Uterus (tissue), 4 donors: ENCODE results near the gene ECM2. TPM values are rescaled to one million over a fixed set of nuclear protein-coding genes. Genes with fewer than 3 reads are reported as not detected.

Experiments
- DNase-seq, 2 donors: peaks; one replicate each; pipeline ENCODE4 v3.0.0-alpha.2; 2019 to 2020
- H3K27ac ChIP-seq, 2 donors: fragments of 200-600 bp; sonication (generic); 1 replicate in 1 of 2; 2 replicates in 1 of 2; pipeline ENCODE4 v1.5.1; 2016 to 2018
- H3K27me3 ChIP-seq, 2 donors: fragments of 200-600 bp; sonication (generic); one replicate each; pipeline ENCODE4 v1.5.1; 2018 to 2019; ENCODE audit warnings: control low read depth in 1 of 2
- H3K36me3 ChIP-seq, 2 donors: fragments of 200-600 bp; sonication (generic); one replicate each; pipeline ENCODE4 v1.5.1; 2019; ENCODE audit warnings: control low read depth in 1 of 2
- H3K4me1 ChIP-seq, 2 donors: fragments of 200-600 bp; sonication (generic); one replicate each; pipeline ENCODE4 v1.5.1; 2018 to 2019; ENCODE audit warnings: control low read depth in 1 of 2
- H3K4me3 ChIP-seq, 2 donors: fragments of 200-600 bp; sonication (generic); 1 replicate in 1 of 2; 2 replicates in 1 of 2; pipeline ENCODE4 v1.5.1; 2018 to 2019; ENCODE audit warnings: mild to moderate bottlenecking in 1 of 2
- H3K9me3 ChIP-seq, 2 donors: fragments of 200-600 bp; sonication (generic); one replicate each; pipeline ENCODE4 v1.5.1; 2019; ENCODE audit warnings: control low read depth in 1 of 2
- CTCF ChIP-seq, 4 experiments: fragments of 200-600 bp in 2 of 4; fragments of 450-650 bp in 2 of 4; sonication (generic) in 2 of 4; IDR thresholded peaks; one replicate each; pipeline ENCODE4 v1.5.1; 2016 to 2019; ENCODE audit warnings: antibody characterized with exemption in 4 of 4, mild to moderate bottlenecking in 2 of 4, moderate library complexity in 1 of 4
- POLR2A ChIP-seq, 2 donors: fragments of 450-650 bp; IDR thresholded peaks; one replicate each; pipeline ENCODE4 v1.6.1; 2016; ENCODE audit warnings: antibody characterized with exemption in 2 of 2, mild to moderate bottlenecking in 1 of 2, moderate library complexity in 1 of 2
- intact Hi-C: fragments of 100-400 bp; cut with DNase I; formaldehyde crosslinking; loops from one replicate; pipeline ENCODE4 v1.15.1; 2023; ENCODE audit warnings: low total_unique reads
- total RNA-seq, 4 donors: library from RNA; depleted of rRNA in 3 of 4; stranded (reverse); fragments of >200 nt in 3 of 4; gene quantifications; one replicate each; pipeline versions ENCODE4 v1.1.0 to v1.2.4, GENCODE V29; 2014 to 2023
- donor health status: DM: yes; HTN: yes; CAD: no.

ECM2 gene
- total RNA-seq, 4 donors from 2014 or later: 21.8 to 34.0 (median 27.7) TPM

- Histone ChIP-seq H3K4me1 (peaks cover 4 to 5% of the 10 kb centered on the region in 2 donors), H3K4me3 (no peak overlapping the region), H3K27me3 (no peaks in the 10 kb centered on the region), H3K27ac (no peak overlapping the region), H3K9me3 (no peaks in the 10 kb centered on the region), H3K36me3 (no peaks in the 10 kb centered on the region)
- TF ChIP-seq POLR2A (IDR thresholded peaks at IDR 0.05) (no peak), CTCF (IDR thresholded peaks at IDR 0.05) (no peak)
- no peak for DNase-seq
- intact Hi-C loops: no loop called here
These were observed 61.2 kb downstream of the ECM2 start for GRCh38 chr9:92474587-92474986.

- Histone ChIP-seq H3K27ac (peak overlapping the region in 1 of 2 donors; percentile 4), H3K4me1 (peaks cover 0 to 7% of the 10 kb centered on the region in 2 donors), H3K9me3 (no peaks in the 10 kb centered on the region), H3K27me3 (no peaks in the 10 kb centered on the region), H3K4me3 (no peak overlapping the region), H3K36me3 (no peaks in the 10 kb centered on the region)
- no peak for TF ChIP-seq POLR2A (IDR thresholded peaks at IDR 0.05)
- no peak for TF ChIP-seq CTCF (IDR thresholded peaks at IDR 0.05)
- no peak for DNase-seq
- intact Hi-C loops: no loop called here
These were observed 67.6 kb downstream of the ECM2 start for GRCh38 chr9:92468206-92468605.

GRCh38 chr9:92467511-92467910, 68.3 kb downstream of the ECM2 start:
- H3K4me3 ChIP-seq: no peak overlapping the region
- H3K27me3 ChIP-seq: no peaks in the 10 kb centered on the region
- H3K27ac ChIP-seq: peak overlapping the region in 1 of 2 donors; percentile 29
- no peak for TF ChIP-seq POLR2A (IDR thresholded peaks at IDR 0.05)
- no peak for TF ChIP-seq CTCF (IDR thresholded peaks at IDR 0.05)
- no peaks in the 10 kb centered on the region for H3K9me3 ChIP-seq
- H3K4me1 ChIP-seq: peaks cover 0 to 14% of the 10 kb centered on the region in 2 donors
- no peak for DNase-seq
- no peaks in the 10 kb centered on the region for H3K36me3 ChIP-seq
- intact Hi-C loops: no loop called here

- intact Hi-C loops: no loop called here
- H3K36me3 ChIP-seq: no peaks in the 10 kb centered on the region
- H3K27me3 ChIP-seq: no peaks in the 10 kb centered on the region
- TF ChIP-seq CTCF (IDR thresholded peaks at IDR 0.05): no peak
- TF ChIP-seq POLR2A (IDR thresholded peaks at IDR 0.05): no peak
- no peaks in the 10 kb centered on the region for H3K9me3 ChIP-seq
- H3K27ac ChIP-seq: peak overlapping the region in 1 of 2 donors; percentile 29
- H3K4me3 ChIP-seq: no peak overlapping the region
- peaks cover 0 to 14% of the 10 kb centered on the region in 2 donors for H3K4me1 ChIP-seq
- DNase-seq: no peak
These were observed 68.7 kb downstream of the ECM2 start for GRCh38 chr9:92467041-92467440.

- intact Hi-C loops: no loop called here
These were observed 71.8 kb downstream of the ECM2 start for GRCh38 chr9:92463984-92464383.

More at GRCh38 chr9:92463984-92464383, 71.8 kb downstream of the ECM2 start:
- H3K27me3 ChIP-seq: no peaks in the 10 kb centered on the region
- H3K9me3 ChIP-seq: no peaks in the 10 kb centered on the region
- H3K4me3 ChIP-seq: no peak overlapping the region
- peaks cover 0 to 14% of the 10 kb centered on the region in 2 donors for H3K4me1 ChIP-seq
- TF ChIP-seq CTCF (IDR thresholded peaks at IDR 0.05): no peak
- peak; percentile 22 to 39 for TF ChIP-seq POLR2A (IDR thresholded peaks at IDR 0.05)
- H3K36me3 ChIP-seq: no peaks in the 10 kb centered on the region
- H3K27ac ChIP-seq: peak overlapping the region; percentile 93 to 95
- peak in 1 of 2 donors; percentile 56 for DNase-seq
